ENCODE data around the gene TVP23C. TPM values are rescaled to one million over a fixed set of nuclear protein-coding genes. Genes with fewer than 3 reads are reported as not detected.
"Not testable (repeated sequence)": the region's sequence is repeated elsewhere in the genome, so short reads cannot be mapped to it uniquely, and the experiment has no call there.

Gene TVP23C
- total and polyA plus RNA-seq, 2 of the 8 experiments (the other 6 are each of a cell fraction or from before 2014, with no cell fraction given): 2.9 to 9.6 TPM

DNA sequence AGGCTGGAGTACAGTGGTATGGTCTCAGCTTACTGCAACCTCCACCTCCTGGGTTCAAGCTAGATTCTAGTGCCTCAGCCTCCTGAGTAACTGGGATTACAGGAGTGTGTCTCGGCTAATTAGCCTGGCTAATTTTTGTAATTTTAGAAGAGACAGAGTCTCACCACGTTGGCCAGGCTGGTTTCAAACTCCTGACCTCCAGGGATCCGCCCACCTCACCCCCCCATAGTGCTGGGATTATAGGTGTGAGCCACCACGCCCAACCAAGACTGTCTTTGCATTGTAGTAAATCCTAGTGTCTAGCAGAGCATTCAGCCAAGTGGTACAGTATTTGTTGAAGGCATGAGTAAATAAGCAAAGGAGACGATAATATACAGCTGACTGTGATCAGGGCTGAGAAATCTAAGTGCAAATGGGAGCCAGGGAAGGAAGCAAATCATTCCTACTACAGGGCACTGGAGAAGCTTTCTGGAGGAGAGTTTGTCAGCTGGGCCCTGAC lies 5.9 kb downstream of the TVP23C start:
- not testable (repeated sequence) for FAIRE-seq; H3K27me3 ChIP-seq (replicated peaks in 1 of 4; ENCODE audit: control insufficient read depth in 3 of 4, extremely low read depth in 1 of 4, insufficient read depth in 3 of 4, low read length in 3 of 4); H2BK15ac ChIP-seq (ENCODE audit: low read length)

DNA sequence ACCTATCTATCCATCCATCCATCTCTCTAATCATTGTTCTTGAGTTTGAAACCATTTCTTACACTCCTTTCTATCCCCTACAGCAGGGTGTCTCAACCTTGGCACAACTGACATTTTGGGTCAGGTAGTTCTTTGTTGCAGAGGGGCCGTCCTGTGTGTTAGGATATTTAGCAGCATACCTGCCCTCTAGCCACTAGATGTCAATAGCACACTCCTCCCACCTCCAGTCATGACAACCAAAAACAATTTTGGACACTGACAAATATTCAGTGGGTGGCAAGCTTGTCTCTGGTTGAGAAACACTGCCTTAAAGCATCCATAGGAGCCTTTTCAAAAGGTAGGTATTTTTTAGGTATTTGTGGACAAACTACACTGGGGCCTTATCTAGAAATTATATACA lies 10.4 kb downstream of the TVP23C start:
- H4K8ac ChIP-seq (ENCODE audit: extremely low read depth, insufficient read depth, low read length); H3K79me2 ChIP-seq (ENCODE audit: control insufficient read depth in 1 of 2, insufficient read depth in 2 of 2, low read length in 2 of 2); H2BK15ac ChIP-seq (ENCODE audit: low read length); H3K4me3 ChIP-seq (ENCODE audit: extremely low read depth in 1 of 4, insufficient read depth in 2 of 4, low read depth in 3 of 4, low read length in 4 of 4); H4K91ac ChIP-seq (replicated peaks; ENCODE audit: insufficient read length, low read length); H3K14ac ChIP-seq (ENCODE audit: insufficient read length); CTCF ChIA-PET (ENCODE audit: partially characterized antibody); H3K4ac ChIP-seq (replicated peaks; ENCODE audit: insufficient read length, low read depth, low read length); H3K18ac ChIP-seq (ENCODE audit: extremely low read depth, low read length); H3K79me1 ChIP-seq (ENCODE audit: low read depth, low read length); H2BK120ac ChIP-seq (replicated peaks; ENCODE audit: low read depth, low read length); H4K20me1 ChIP-seq (replicated peaks in 1 of 2; ENCODE audit: control insufficient read depth in 1 of 2, insufficient read depth in 2 of 2, low read length in 2 of 2); H3K9ac ChIP-seq (replicated peaks in 1 of 4; ENCODE audit: extremely low read depth in 1 of 4, low read depth in 3 of 4, low read length in 3 of 4); H3K9me3 ChIP-seq (ENCODE audit: insufficient read depth in 2 of 2, low read depth in 1 of 2, low read length in 1 of 2); H2BK5ac ChIP-seq (ENCODE audit: low read depth, low read length); H2AK5ac ChIP-seq (ENCODE audit: low read depth, low read length); H3K4me2 ChIP-seq (ENCODE audit: insufficient read depth in 1 of 2, low read depth in 2 of 2, low read length in 2 of 2); H3K36me3 ChIP-seq (ENCODE audit: control insufficient read depth in 2 of 4, insufficient read depth in 4 of 4, low read length in 3 of 4); H2BK12ac ChIP-seq (ENCODE audit: low read depth, low read length); H4K5ac ChIP-seq (ENCODE audit: insufficient read length, low read depth, low read length); H3K27me3 ChIP-seq (replicated peaks in 1 of 4; ENCODE audit: control insufficient read depth in 3 of 4, extremely low read depth in 1 of 4, insufficient read depth in 3 of 4, low read length in 3 of 4); H2BK20ac ChIP-seq (ENCODE audit: low read length); DNase-seq (ENCODE audit: low read depth in 1 of 2, low spot score in 2 of 2); H3K56ac ChIP-seq (replicated peaks; ENCODE audit: insufficient read length, low read depth, low read length); H3K27ac ChIP-seq (ENCODE audit: low read depth, low read length); H2AFZ ChIP-seq (ENCODE audit: low read length); H3K4me1 ChIP-seq (replicated peaks in 1 of 4; ENCODE audit: control insufficient read depth in 3 of 4, insufficient read depth in 4 of 4, low read length in 3 of 4); H3K23me2 ChIP-seq (ENCODE audit: low read depth, low read length); POLR2A ChIA-PET (ENCODE audit: partially characterized antibody); H3K23ac ChIP-seq (ENCODE audit: insufficient read length): not testable (repeated sequence)
- 100% methylated on average over 1 of the region's 1 CpG; no CpG with 5 or more reads in 1 of the 2 experiments for WGBS, 2 experiments (ENCODE audit: extremely low coverage in 1 of 2, insufficient coverage in 1 of 2, insufficient read length in 1 of 2, insufficient replicate concordance in 2 of 2, low coverage in 1 of 2, low lambda C conversion rate in 2 of 2, missing lambda C conversion rate in 1 of 2)
- peak; percentile 76 for FAIRE-seq

More for the DNA sequence above, 5.9 kb downstream of the TVP23C start:
- H3K9ac ChIP-seq (replicated peaks in 1 of 4; ENCODE audit: extremely low read depth in 1 of 4, low read depth in 3 of 4, low read length in 3 of 4); DNase-seq (ENCODE audit: low read depth in 1 of 2, low spot score in 2 of 2); CTCF ChIA-PET (ENCODE audit: partially characterized antibody); H3K4me2 ChIP-seq (ENCODE audit: insufficient read depth in 1 of 2, low read depth in 2 of 2, low read length in 2 of 2); H3K4me1 ChIP-seq (replicated peaks in 1 of 4; ENCODE audit: control insufficient read depth in 3 of 4, insufficient read depth in 4 of 4, low read length in 3 of 4); H2BK120ac ChIP-seq (replicated peaks; ENCODE audit: low read depth, low read length); H3K56ac ChIP-seq (replicated peaks; ENCODE audit: insufficient read length, low read depth, low read length); POLR2A ChIA-PET (ENCODE audit: partially characterized antibody); H4K91ac ChIP-seq (replicated peaks; ENCODE audit: insufficient read length, low read length); H4K20me1 ChIP-seq (replicated peaks in 1 of 2; ENCODE audit: control insufficient read depth in 1 of 2, insufficient read depth in 2 of 2, low read length in 2 of 2); H3K14ac ChIP-seq (ENCODE audit: insufficient read length); H3K9me3 ChIP-seq (ENCODE audit: insufficient read depth in 2 of 2, low read depth in 1 of 2, low read length in 1 of 2); H3K4ac ChIP-seq (replicated peaks; ENCODE audit: insufficient read length, low read depth, low read length); H2BK12ac ChIP-seq (ENCODE audit: low read depth, low read length); H4K5ac ChIP-seq (ENCODE audit: insufficient read length, low read depth, low read length); H3K27ac ChIP-seq (ENCODE audit: low read depth, low read length); H2AK5ac ChIP-seq (ENCODE audit: low read depth, low read length); H3K18ac ChIP-seq (ENCODE audit: extremely low read depth, low read length); H3K36me3 ChIP-seq (ENCODE audit: control insufficient read depth in 2 of 4, insufficient read depth in 4 of 4, low read length in 3 of 4); H2BK5ac ChIP-seq (ENCODE audit: low read depth, low read length); H4K8ac ChIP-seq (ENCODE audit: extremely low read depth, insufficient read depth, low read length); H3K4me3 ChIP-seq (ENCODE audit: extremely low read depth in 1 of 4, insufficient read depth in 2 of 4, low read depth in 3 of 4, low read length in 4 of 4); H2AFZ ChIP-seq (ENCODE audit: low read length); H3K23ac ChIP-seq (ENCODE audit: insufficient read length); H3K23me2 ChIP-seq (ENCODE audit: low read depth, low read length); H2BK20ac ChIP-seq (ENCODE audit: low read length); H3K79me1 ChIP-seq (ENCODE audit: low read depth, low read length); H3K79me2 ChIP-seq (ENCODE audit: control insufficient read depth in 1 of 2, insufficient read depth in 2 of 2, low read length in 2 of 2): not testable (repeated sequence)
- WGBS, 2 experiments (ENCODE audit: extremely low coverage in 1 of 2, insufficient coverage in 1 of 2, insufficient read length in 1 of 2, insufficient replicate concordance in 2 of 2, low coverage in 1 of 2, low lambda C conversion rate in 2 of 2, missing lambda C conversion rate in 1 of 2): 93% methylated on average over 4 of the region's 5 CpGs; no CpG with 5 or more reads in 1 of the 2 experiments
